HepG2 (cell line): ENCODE results near the gene WDR93. TPM values are rescaled to one million over a fixed set of nuclear protein-coding genes. Genes with fewer than 3 reads are reported as not detected.

Source experiments
- ELF3 ChIP-seq: IDR thresholded peaks from 2 replicates; pipeline ENCODE4 v1.6.1; 2016; ENCODE audit warnings: missing genetic modification reagents, missing compliant biosample characterization
- ELK4 ChIP-seq: sonication (generic); formaldehyde crosslinking; IDR thresholded peaks from 2 replicates; pipeline ENCODE4 v1.9.0; 2021; ENCODE audit warnings: missing genetic modification reagents, borderline replicate concordance
- HMGA1 ChIP-seq: sonication (generic); formaldehyde crosslinking; conservative IDR thresholded peaks from 2 replicates; pipeline ENCODE4 v1.4.0; 2020; ENCODE audit warnings: missing genetic modification reagents
- MXD3 ChIP-seq: IDR thresholded peaks from 2 replicates; pipeline ENCODE4 v1.6.1; 2016; ENCODE audit warnings: mild to moderate bottlenecking, missing biosample characterization, missing genetic modification reagents
- REPIN1 ChIP-seq: sonication (generic); formaldehyde crosslinking; IDR thresholded peaks from 2 replicates; pipeline ENCODE4 v1.8.0; 2022; ENCODE audit warnings: missing genetic modification reagents, low read depth, mild to moderate bottlenecking, borderline replicate concordance
- RNF2 ChIP-seq: fragments of 450-650 bp; conservative IDR thresholded peaks from 2 replicates; pipeline ENCODE4 v1.6.1; 2016; ENCODE audit warnings: low read depth
- TGIF2 ChIP-seq: IDR thresholded peaks from 2 replicates; pipeline ENCODE4 v1.6.1; 2016; ENCODE audit warnings: control low read depth, missing compliant biosample characterization
- ZNF17 ChIP-seq: sonication (generic); formaldehyde crosslinking; IDR thresholded peaks from 2 replicates; pipeline ENCODE4 v1.5.0; 2020; ENCODE audit warnings: mild to moderate bottlenecking, missing genetic modification reagents
- ZNF180 ChIP-seq: sonication (generic); formaldehyde crosslinking; IDR thresholded peaks from 2 replicates; pipeline ENCODE4 v1.4.0; 2020; ENCODE audit warnings: low read depth, missing genetic modification reagents, borderline replicate concordance
- ZNF333 ChIP-seq: sonication (generic); formaldehyde crosslinking; IDR thresholded peaks from 2 replicates; pipeline ENCODE4 v1.4.0; 2020; ENCODE audit warnings: mild to moderate bottlenecking, missing genetic modification reagents, borderline replicate concordance
- ZNF547 ChIP-seq: sonication (generic); formaldehyde crosslinking; IDR thresholded peaks from 2 replicates; pipeline ENCODE4 v1.5.1; 2020; ENCODE audit warnings: mild to moderate bottlenecking, missing genetic modification reagents
- ZNF557 ChIP-seq: sonication (generic); formaldehyde crosslinking; IDR thresholded peaks from 2 replicates; pipeline ENCODE4 v1.4.0; 2020; ENCODE audit warnings: missing genetic modification reagents
- ZNF687 ChIP-seq: sonication (generic); formaldehyde crosslinking; IDR thresholded peaks from 2 replicates; pipeline ENCODE4 v1.5.1; 2020; ENCODE audit warnings: mild to moderate bottlenecking, missing genetic modification reagents, moderate library complexity
- ZNF776 ChIP-seq: sonication (generic); formaldehyde crosslinking; IDR thresholded peaks from 2 replicates; pipeline ENCODE4 v1.4.0; 2020; ENCODE audit warnings: mild to moderate bottlenecking, missing genetic modification reagents
- ZNF780A ChIP-seq: sonication (generic); formaldehyde crosslinking; IDR thresholded peaks from 2 replicates; pipeline ENCODE4 v1.8.0; 2022; ENCODE audit warnings: mild to moderate bottlenecking, missing genetic modification reagents, moderate library complexity
- polyA plus RNA-seq, 8 experiments: library from polyadenylated mRNA; depleted of rRNA in 3 of 8; stranded (reverse) in 7 of 8; unstranded in 1 of 8; fragments of >200 nt; fragmentation: Illumina TruSeq in 4 of 8; extraction: Trizol in 4 of 8; gene quantifications; 2 replicates each; pipeline versions ENCODE4 v1.2.1 to v1.2.3, GENCODE V29; 2011 to 2016; ENCODE audit warnings: low read depth in 4 of 8, missing spikeins in 1 of 8, mixed read lengths in 1 of 8; ENCODE audit not compliant: insufficient read depth in 1 of 8
- total RNA-seq, 5 experiments: library from RNA; depleted of rRNA; stranded (reverse); fragments of >200 nt; fragmentation: Illumina TruSeq; extraction: Trizol; gene quantifications; 2 replicates each; pipeline ENCODE4 v1.2.3, GENCODE V29; 2016; ENCODE audit warnings: low read depth in 1 of 5
- TF ChIP-seq, protein P1 (sequence below): sonication (generic); formaldehyde crosslinking; IDR thresholded peaks from 2 replicates; pipeline ENCODE4 v1.4.0; 2020; ENCODE audit warnings: missing genetic modification reagents; ENCODE audit errors: not compliant biosample characterization
- TF ChIP-seq, protein P2 (sequence below): sonication (generic); formaldehyde crosslinking; IDR thresholded peaks from 2 replicates; pipeline ENCODE4 v1.5.0; 2020; ENCODE audit warnings: mild to moderate bottlenecking, missing genetic modification reagents, borderline replicate concordance

The WDR93 gene
- total and polyA plus RNA-seq, 2 of the 13 experiments (the other 11 are each of a cell fraction or from before 2014, with no cell fraction given): 0.07 TPM; not detected in 1

- TF ChIP-seq ELK4 (CRISPR knock-in tag) (no peak), ZNF557 (CRISPR knock-in tag) (no peak), ZNF780A (CRISPR knock-in tag) (no peak), REPIN1 (CRISPR knock-in tag) (0 out of 2 replicates have a peak, but pooled peaks have one; percentile 21), ZNF333 (CRISPR knock-in tag) (0 out of 2 replicates have a peak, but pooled peaks have one; percentile 58), ZNF776 (0 out of 2 replicates have a peak, but pooled peaks have one; percentile 66), MXD3 (peak; percentile 55; the same call in 1 of the 2 replicates), ZNF180 (CRISPR knock-in tag) (no peak), HMGA1 (CRISPR knock-in tag) (no peak), ZNF17 (CRISPR knock-in tag) (no peak), ZNF547 (CRISPR knock-in tag) (peak; percentile 77), ZNF687 (CRISPR knock-in tag) (peak; percentile 82), RNF2 (no peak), ELF3 (CRISPR knock-in tag) (no peak), TGIF2 (CRISPR knock-in tag) (no peak)
- TF ChIP-seq, protein P1, sequence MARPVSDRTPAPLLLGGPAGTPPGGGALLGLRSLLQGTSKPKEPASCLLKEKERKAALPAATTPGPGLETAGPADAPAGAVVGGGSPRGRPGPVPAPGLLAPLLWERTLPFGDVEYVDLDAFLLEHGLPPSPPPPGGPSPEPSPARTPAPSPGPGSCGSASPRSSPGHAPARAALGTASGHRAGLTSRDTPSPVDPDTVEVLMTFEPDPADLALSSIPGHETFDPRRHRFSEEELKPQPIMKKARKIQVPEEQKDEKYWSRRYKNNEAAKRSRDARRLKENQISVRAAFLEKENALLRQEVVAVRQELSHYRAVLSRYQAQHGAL (CRISPR knock-in tag): no peak
- TF ChIP-seq, protein P2, sequence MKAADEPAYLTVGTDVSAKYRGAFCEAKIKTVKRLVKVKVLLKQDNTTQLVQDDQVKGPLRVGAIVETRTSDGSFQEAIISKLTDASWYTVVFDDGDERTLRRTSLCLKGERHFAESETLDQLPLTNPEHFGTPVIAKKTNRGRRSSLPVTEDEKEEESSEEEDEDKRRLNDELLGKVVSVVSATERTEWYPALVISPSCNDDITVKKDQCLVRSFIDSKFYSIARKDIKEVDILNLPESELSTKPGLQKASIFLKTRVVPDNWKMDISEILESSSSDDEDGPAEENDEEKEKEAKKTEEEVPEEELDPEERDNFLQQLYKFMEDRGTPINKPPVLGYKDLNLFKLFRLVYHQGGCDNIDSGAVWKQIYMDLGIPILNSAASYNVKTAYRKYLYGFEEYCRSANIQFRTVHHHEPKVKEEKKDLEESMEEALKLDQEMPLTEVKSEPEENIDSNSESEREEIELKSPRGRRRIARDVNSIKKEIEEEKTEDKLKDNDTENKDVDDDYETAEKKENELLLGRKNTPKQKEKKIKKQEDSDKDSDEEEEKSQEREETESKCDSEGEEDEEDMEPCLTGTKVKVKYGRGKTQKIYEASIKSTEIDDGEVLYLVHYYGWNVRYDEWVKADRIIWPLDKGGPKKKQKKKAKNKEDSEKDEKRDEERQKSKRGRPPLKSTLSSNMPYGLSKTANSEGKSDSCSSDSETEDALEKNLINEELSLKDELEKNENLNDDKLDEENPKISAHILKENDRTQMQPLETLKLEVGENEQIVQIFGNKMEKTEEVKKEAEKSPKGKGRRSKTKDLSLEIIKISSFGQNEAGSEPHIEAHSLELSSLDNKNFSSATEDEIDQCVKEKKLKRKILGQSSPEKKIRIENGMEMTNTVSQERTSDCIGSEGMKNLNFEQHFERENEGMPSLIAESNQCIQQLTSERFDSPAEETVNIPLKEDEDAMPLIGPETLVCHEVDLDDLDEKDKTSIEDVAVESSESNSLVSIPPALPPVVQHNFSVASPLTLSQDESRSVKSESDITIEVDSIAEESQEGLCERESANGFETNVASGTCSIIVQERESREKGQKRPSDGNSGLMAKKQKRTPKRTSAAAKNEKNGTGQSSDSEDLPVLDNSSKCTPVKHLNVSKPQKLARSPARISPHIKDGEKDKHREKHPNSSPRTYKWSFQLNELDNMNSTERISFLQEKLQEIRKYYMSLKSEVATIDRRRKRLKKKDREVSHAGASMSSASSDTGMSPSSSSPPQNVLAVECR (CRISPR knock-in tag): peak; percentile 24; the same call in 1 of the 2 replicates
These were observed 35.5 kb upstream of the WDR93 start, which contains the start of gene KIF7 (continued) for GRCh38 chr15:89654847-89655805.
